ENCODE data around the gene XIRP1.

- TF ChIP-seq CTCF (conservative IDR thresholded peaks at IDR 0.05; ENCODE audit: low read length) (no peak), EZH2phosphoT487 (IDR thresholded peaks at IDR 0.05; ENCODE audit: borderline replicate concordance) (no peak)
These were observed 49.1 kb downstream of the XIRP1 start for GRCh38 chr3:39143051-39143885.

Data from Loucy (cell line).